K562 (cell line): ENCODE measurements around the gene SIGMAR1. TPM values are rescaled to one million over a fixed set of nuclear protein-coding genes. Genes with fewer than 3 reads are reported as not detected.

Experiments used
- ATAC-seq: fragments of 200-7000 bp; cut with Tn5 transposase; 3 replicates; pipeline ENCODE4 v1.9.1; 2020; ENCODE audit warnings: moderate library complexity
- BruUV-seq: library from RNA; stranded (reverse); fragments of 400-500 nt; replicated peaks from 2 replicates; lab custom pipeline; 2021; lab: Mats Ljungman, UMichigan
- CTCF ChIA-PET: fragments of 300-600 bp; formaldehyde crosslinking; extraction: SDS; loops from one replicate; lab custom pipeline; 2021; ENCODE audit warnings: low intra/inter-chr PET ratio; lab: Yijun Ruan, JAX
- POLR2A ChIA-PET: fragments of 300-600, 350-650 bp; sonication (Branson Sonifier 250); formaldehyde crosslinking; extraction: SDS; loops from one replicate; lab custom pipeline; 2021; ENCODE audit warnings: antibody characterized with exemption, inconsistent platforms; lab: Yijun Ruan, JAX
- DNase-seq, 4 experiments: peaks; one replicate each; pipeline versions ENCODE4 v3.0.0 to v3.0.0-alpha.2; 2011 to 2018; ENCODE audit warnings: low spot score in 3 of 4, mixed read lengths in 3 of 4; ENCODE audit errors: extremely low read depth in 1 of 4
- FAIRE-seq: peaks from 2 replicates; lab custom pipeline; 2011; peaks lifted over from hg19 to GRCh38; lab: Jason Lieb, UNC
- H2AFZ ChIP-seq: 2 replicates; pipeline ENCODE4 v1.6.0; 2011; ENCODE audit warnings: low read depth, low read length, control low read depth, inconsistent platforms
- H3K27ac ChIP-seq: fragments of 200-600 bp; 3 replicates; pipeline ENCODE4 v1.8.0; 2011; ENCODE audit warnings: low read depth, mild to moderate bottlenecking, control low read depth, inconsistent platforms, low read length, moderate library complexity, mixed read lengths; ENCODE audit errors: extremely low read depth
- H3K27me3 ChIP-seq, 2 experiments: fragments of 300-600 bp in 1 of 2; 2 replicates in 1 of 2; 3 replicates in 1 of 2; pipeline versions ENCODE4 v1.6.0 to v1.8.0; 2011; ENCODE audit warnings: inconsistent platforms in 2 of 2, low read length in 2 of 2, mild to moderate bottlenecking in 1 of 2, mixed read lengths in 1 of 2, moderate library complexity in 1 of 2; ENCODE audit not compliant: control insufficient read depth in 2 of 2, insufficient read depth in 2 of 2
- H3K36me3 ChIP-seq: fragments of 300-600 bp; 3 replicates; pipeline ENCODE4 v1.8.0; 2011; ENCODE audit warnings: mild to moderate bottlenecking, low read length, inconsistent platforms; ENCODE audit not compliant: control insufficient read depth, insufficient read depth
- H3K4me1 ChIP-seq, 2 experiments: fragments of 200-600 bp in 1 of 2; replicated peaks in 1 of 2; 2 replicates in 1 of 2; 3 replicates in 1 of 2; pipeline versions ENCODE4 v1.5.1 to v1.8.0; 2011; ENCODE audit warnings: inconsistent platforms in 2 of 2, low read length in 2 of 2, mild to moderate bottlenecking in 1 of 2, mixed read lengths in 1 of 2, moderate library complexity in 1 of 2; ENCODE audit not compliant: control insufficient read depth in 2 of 2, insufficient read depth in 2 of 2
- H3K4me2 ChIP-seq: 2 replicates; pipeline ENCODE4 v1.6.1; 2011; ENCODE audit warnings: low read length, control low read depth, inconsistent platforms, mixed read lengths; ENCODE audit not compliant: insufficient read depth
- H3K4me3 ChIP-seq: fragments of 200-600 bp; sonication (generic), shearing (Covaris generic); 2 replicates; pipeline ENCODE4 v1.5.1; 2016; ENCODE audit warnings: control low read depth, inconsistent platforms
- H3K79me2 ChIP-seq: fragments of 200-600 bp; 3 replicates; pipeline ENCODE4 v1.8.0; 2011; ENCODE audit warnings: low read length, inconsistent platforms; ENCODE audit not compliant: control insufficient read depth, insufficient read depth
- H3K9ac ChIP-seq, 2 experiments: 2 replicates each; pipeline versions ENCODE4 v1.6.0 to v1.6.1; 2011; ENCODE audit warnings: low read depth in 2 of 2, low read length in 2 of 2, control low read depth in 1 of 2, inconsistent platforms in 1 of 2, mild to moderate bottlenecking in 1 of 2, mixed read lengths in 1 of 2; ENCODE audit not compliant: insufficient read depth in 1 of 2
- H3K9me1 ChIP-seq: one replicate; pipeline ENCODE4 v1.6.0; 2011; ENCODE audit warnings: inconsistent platforms, mild to moderate bottlenecking, low read length, moderate library complexity; ENCODE audit not compliant: control insufficient read depth, insufficient read depth
- H3K9me3 ChIP-seq: replicated peaks from 2 replicates; pipeline ENCODE4 v1.5.1; 2011; ENCODE audit warnings: low read depth, low read length, inconsistent platforms; ENCODE audit not compliant: control insufficient read depth, insufficient read depth
- H4K20me1 ChIP-seq: replicated peaks from 2 replicates; pipeline ENCODE4 v1.6.1; 2011; ENCODE audit warnings: low read length, inconsistent platforms, mixed read lengths; ENCODE audit not compliant: control insufficient read depth, insufficient read depth
- MLLT1 ChIP-seq, 2 experiments: fragments of 450-650 bp; IDR thresholded peaks; 2 replicates each; pipeline ENCODE4 v1.6.1; 2016
- SRSF3 ChIP-seq: fragments of 200-400 bp; formaldehyde crosslinking; IDR thresholded peaks from 2 replicates; pipeline ENCODE4 v1.6.1; 2016; ENCODE audit warnings: mild to moderate bottlenecking, low read length, moderate library complexity; ENCODE audit not compliant: insufficient read depth
- USF1 ChIP-seq: sonication (generic); formaldehyde crosslinking; IDR thresholded peaks from 2 replicates; pipeline ENCODE4 v1.9.0; 2022; ENCODE audit warnings: mild to moderate bottlenecking, missing genetic modification reagents
- ZNF12 ChIP-seq: sonication (generic); formaldehyde crosslinking; IDR thresholded peaks from 2 replicates; pipeline ENCODE4 v1.4.0; 2020; ENCODE audit warnings: mild to moderate bottlenecking, missing genetic modification reagents
- ZSCAN32 ChIP-seq: fragments of 450-650 bp; formaldehyde crosslinking; IDR thresholded peaks from 2 replicates; pipeline ENCODE4 v1.4.0; 2020; ENCODE audit warnings: mild to moderate bottlenecking, moderate library complexity
- WGBS: fragments of 100-300 bp; shearing (Covaris generic); methylation state at CpG from one replicate; pipeline ENCODE4 v1.1.6; 2016; ENCODE audit warnings: low coverage, mixed read lengths; ENCODE audit not compliant: insufficient coverage; ENCODE audit errors: missing lambda C conversion rate; 5-methylcytosine and 5-hydroxymethylcytosine counted together
- in situ Hi-C: fragments of 300-500 bp; cut with MboI; formaldehyde crosslinking; loops from 4 replicates; pipeline ENCODE4 v1.15.0; 2018; ENCODE audit warnings: inconsistent platforms, mixed read lengths
- intact Hi-C: fragments of 100-400 bp; cut with micrococcal nuclease; formaldehyde crosslinking; loops from 2 replicates; pipeline ENCODE4 v1.14.2; 2022
- polyA plus RNA-seq, 8 experiments: library from polyadenylated mRNA; depleted of rRNA in 4 of 8; stranded (reverse) in 5 of 8; unstranded in 3 of 8; fragments of >200 nt; fragmentation: Nextera tagmentation in 2 of 8; fragmentation: Illumina TruSeq in 1 of 8; extraction: Ambion mirVana in 2 of 8; extraction: Trizol in 1 of 8; gene quantifications; 2 replicates each; pipeline versions ENCODE4 v1.2.1 to v1.2.3, GENCODE V29; 2011 to 2014; ENCODE audit warnings: inconsistent platforms in 1 of 8, missing spikeins in 1 of 8
- total RNA-seq, 7 experiments: library from RNA; depleted of rRNA in 6 of 7; stranded (reverse); fragments of >200 nt in 6 of 7; fragmentation: Illumina TruSeq in 2 of 7; extraction: Trizol in 2 of 7; gene quantifications; 2 replicates each; pipeline versions ENCODE4 v1.2.1 to v1.2.3, GENCODE V29; 2011 to 2021; ENCODE audit warnings: low replicate concordance in 1 of 7
- TF ChIP-seq, protein P1 (sequence below), 3 experiments: fragments of 200-800 bp in 1 of 3; fragments of 250-450 bp in 1 of 3; fragments of 450-650 bp in 1 of 3; sonication (Bioruptor Pico) in 1 of 3; sonication (Bioruptor generic) in 1 of 3; formaldehyde crosslinking in 1 of 3; IDR thresholded peaks; 2 replicates each; pipeline versions ENCODE4 v1.6.1 to v1.8.0; 2016 to 2022; ENCODE audit warnings: mild to moderate bottlenecking in 2 of 3, missing genetic modification characterization in 2 of 3, missing compliant biosample characterization in 1 of 3, moderate library complexity in 1 of 3
- TF ChIP-seq, protein P2 (sequence below): sonication (generic); IDR thresholded peaks from 2 replicates; pipeline ENCODE4 v1.6.1; 2016

Gene SIGMAR1
- total and polyA plus RNA-seq, 9 of the 15 experiments (the other 6 are each of a cell fraction or from before 2014, with no cell fraction given) = 6.9 to 80.0 (median 35.2) TPM

GRCh38 chr9:34623374-34624235, 14.0 kb downstream of the SIGMAR1 start:
- H3K4me1 ChIP-seq = peaks cover 5 to 18% of the 10 kb centered on the region in 2 experiments; a peak in 3 of 5 replicates
- CTCF ChIA-PET = no interaction called here
- FAIRE-seq (no peak), DNase-seq (no peak), ATAC-seq (no peak)
- intact Hi-C loops = no loop called here
- H3K9me1 ChIP-seq = no peaks in the 10 kb centered on the region
- H3K9ac ChIP-seq = no peak overlapping the region
- H3K27me3 ChIP-seq = peaks cover 9 to 35% of the 10 kb centered on the region in 2 experiments; a peak in 4 of 5 replicates
- no peaks in the 10 kb centered on the region for H3K9me3 ChIP-seq
- no peaks in the 10 kb centered on the region for H4K20me1 ChIP-seq
- POLR2A ChIA-PET = no interaction called here
- no peak overlapping the region for H3K4me3 ChIP-seq
- H3K27ac ChIP-seq = no peak overlapping the region
- in situ Hi-C loops = no loop called here
- 78% methylated on average over 12 of the region's 63 CpGs for WGBS
- H3K79me2 ChIP-seq = no peaks in the 10 kb centered on the region; the same call in 2 of the 3 replicates
- no peak overlapping the region for H2AFZ ChIP-seq
- H3K36me3 ChIP-seq = no peaks in the 10 kb centered on the region
- no peak overlapping the region for H3K4me2 ChIP-seq
- no TSS peak for BruUV-seq
- TF ChIP-seq, protein P1, sequence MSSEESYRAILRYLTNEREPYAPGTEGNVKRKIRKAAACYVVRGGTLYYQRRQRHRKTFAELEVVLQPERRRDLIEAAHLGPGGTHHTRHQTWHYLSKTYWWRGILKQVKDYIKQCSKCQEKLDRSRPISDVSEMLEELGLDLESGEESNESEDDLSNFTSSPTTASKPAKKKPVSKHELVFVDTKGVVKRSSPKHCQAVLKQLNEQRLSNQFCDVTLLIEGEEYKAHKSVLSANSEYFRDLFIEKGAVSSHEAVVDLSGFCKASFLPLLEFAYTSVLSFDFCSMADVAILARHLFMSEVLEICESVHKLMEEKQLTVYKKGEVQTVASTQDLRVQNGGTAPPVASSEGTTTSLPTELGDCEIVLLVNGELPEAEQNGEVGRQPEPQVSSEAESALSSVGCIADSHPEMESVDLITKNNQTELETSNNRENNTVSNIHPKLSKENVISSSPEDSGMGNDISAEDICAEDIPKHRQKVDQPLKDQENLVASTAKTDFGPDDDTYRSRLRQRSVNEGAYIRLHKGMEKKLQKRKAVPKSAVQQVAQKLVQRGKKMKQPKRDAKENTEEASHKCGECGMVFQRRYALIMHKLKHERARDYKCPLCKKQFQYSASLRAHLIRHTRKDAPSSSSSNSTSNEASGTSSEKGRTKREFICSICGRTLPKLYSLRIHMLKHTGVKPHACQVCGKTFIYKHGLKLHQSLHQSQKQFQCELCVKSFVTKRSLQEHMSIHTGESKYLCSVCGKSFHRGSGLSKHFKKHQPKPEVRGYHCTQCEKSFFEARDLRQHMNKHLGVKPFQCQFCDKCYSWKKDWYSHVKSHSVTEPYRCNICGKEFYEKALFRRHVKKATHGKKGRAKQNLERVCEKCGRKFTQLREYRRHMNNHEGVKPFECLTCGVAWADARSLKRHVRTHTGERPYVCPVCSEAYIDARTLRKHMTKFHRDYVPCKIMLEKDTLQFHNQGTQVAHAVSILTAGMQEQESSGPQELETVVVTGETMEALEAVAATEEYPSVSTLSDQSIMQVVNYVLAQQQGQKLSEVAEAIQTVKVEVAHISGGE (CRISPR knock-in tag; IDR thresholded peaks at IDR 0.05) = no peak
- TF ChIP-seq ZNF12 = no peak
- TF ChIP-seq, protein P2, sequence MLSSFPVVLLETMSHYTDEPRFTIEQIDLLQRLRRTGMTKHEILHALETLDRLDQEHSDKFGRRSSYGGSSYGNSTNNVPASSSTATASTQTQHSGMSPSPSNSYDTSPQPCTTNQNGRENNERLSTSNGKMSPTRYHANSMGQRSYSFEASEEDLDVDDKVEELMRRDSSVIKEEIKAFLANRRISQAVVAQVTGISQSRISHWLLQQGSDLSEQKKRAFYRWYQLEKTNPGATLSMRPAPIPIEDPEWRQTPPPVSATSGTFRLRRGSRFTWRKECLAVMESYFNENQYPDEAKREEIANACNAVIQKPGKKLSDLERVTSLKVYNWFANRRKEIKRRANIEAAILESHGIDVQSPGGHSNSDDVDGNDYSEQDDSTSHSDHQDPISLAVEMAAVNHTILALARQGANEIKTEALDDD = no peak
- TF ChIP-seq ZSCAN32 (CRISPR knock-in tag) = no peak
- TF ChIP-seq MLLT1 (IDR thresholded peaks at IDR 0.05) = no peak
- no peak for TF ChIP-seq SRSF3
- TF ChIP-seq USF1 (CRISPR knock-in tag) = no peak
